Gastroesophageal sphincter (tissue), 3 donors: ENCODE data around the gene RNF157.

Experiments
- CTCF ChIP-seq, 4 experiments: fragments of 200-600 bp in 2 of 4; fragments of 450-650 bp in 2 of 4; sonication (generic) in 1 of 4; IDR thresholded peaks; one replicate each; pipeline ENCODE4 v1.5.1; 2017 to 2019; ENCODE audit warnings: antibody characterized with exemption in 4 of 4, mild to moderate bottlenecking in 2 of 4, moderate library complexity in 2 of 4
- EP300 ChIP-seq: sonication (generic); formaldehyde crosslinking; IDR thresholded peaks from one replicate; pipeline ENCODE4 v1.6.1; 2017; ENCODE audit warnings: antibody characterized with exemption, mild to moderate bottlenecking
- POLR2AphosphoS5 ChIP-seq: sonication (generic); formaldehyde crosslinking; IDR thresholded peaks from one replicate; pipeline ENCODE4 v1.6.1; 2017; ENCODE audit warnings: antibody characterized with exemption

GRCh38 chr17:76240461-76241203 lies at the start of gene RNF157:
- TF ChIP-seq CTCF (IDR thresholded peaks at IDR 0.05), result no peak
- peak; percentile 12 for TF ChIP-seq POLR2AphosphoS5
- no peak for TF ChIP-seq EP300
